ENCODE results near the gene AHNAK2. TPM values are rescaled to one million over a fixed set of nuclear protein-coding genes. Genes with fewer than 3 reads are reported as not detected.

The AHNAK2 gene
- total and polyA plus RNA-seq, 2 experiments from 2014 or later, result 17.8 to 78.0 TPM

GRCh38 chr14:105010106-105010505 is 31.9 kb upstream of the AHNAK2 start:
- no peak overlapping the region for H3K4me3 ChIP-seq
- no peak for TF ChIP-seq CTCF (IDR thresholded peaks at IDR 0.05; ENCODE audit: low read depth, low read length)
- H3K9me3 ChIP-seq (ENCODE audit: low read depth), result no peaks in the 10 kb centered on the region
- no peak for DNase-seq (ENCODE audit: low read depth in 1 of 2, low spot score in 1 of 2)
- peaks cover 39% of the 10 kb centered on the region for H3K4me1 ChIP-seq (ENCODE audit: low read depth)
- no peaks in the 10 kb centered on the region for H3K27me3 ChIP-seq
- H3K27ac ChIP-seq, result peak overlapping the region; percentile 22
- peaks cover 28% of the 10 kb centered on the region for H3K36me3 ChIP-seq

- Histone ChIP-seq H3K27ac (peak overlapping the region; percentile 66), H3K4me1 (ENCODE audit: low read depth) (peaks cover 22% of the 10 kb centered on the region), H3K27me3 (no peaks in the 10 kb centered on the region), H3K4me3 (no peak overlapping the region), H3K9me3 (ENCODE audit: low read depth) (no peaks in the 10 kb centered on the region), H3K36me3 (peaks cover 28% of the 10 kb centered on the region)
- no peak for DNase-seq (ENCODE audit: low read depth in 1 of 2, low spot score in 1 of 2)
- no peak for TF ChIP-seq CTCF (IDR thresholded peaks at IDR 0.05; ENCODE audit: low read depth, low read length)
Observed at GRCh38 chr14:105007593-105008264, 29.6 kb upstream of the AHNAK2 start.

DNA sequence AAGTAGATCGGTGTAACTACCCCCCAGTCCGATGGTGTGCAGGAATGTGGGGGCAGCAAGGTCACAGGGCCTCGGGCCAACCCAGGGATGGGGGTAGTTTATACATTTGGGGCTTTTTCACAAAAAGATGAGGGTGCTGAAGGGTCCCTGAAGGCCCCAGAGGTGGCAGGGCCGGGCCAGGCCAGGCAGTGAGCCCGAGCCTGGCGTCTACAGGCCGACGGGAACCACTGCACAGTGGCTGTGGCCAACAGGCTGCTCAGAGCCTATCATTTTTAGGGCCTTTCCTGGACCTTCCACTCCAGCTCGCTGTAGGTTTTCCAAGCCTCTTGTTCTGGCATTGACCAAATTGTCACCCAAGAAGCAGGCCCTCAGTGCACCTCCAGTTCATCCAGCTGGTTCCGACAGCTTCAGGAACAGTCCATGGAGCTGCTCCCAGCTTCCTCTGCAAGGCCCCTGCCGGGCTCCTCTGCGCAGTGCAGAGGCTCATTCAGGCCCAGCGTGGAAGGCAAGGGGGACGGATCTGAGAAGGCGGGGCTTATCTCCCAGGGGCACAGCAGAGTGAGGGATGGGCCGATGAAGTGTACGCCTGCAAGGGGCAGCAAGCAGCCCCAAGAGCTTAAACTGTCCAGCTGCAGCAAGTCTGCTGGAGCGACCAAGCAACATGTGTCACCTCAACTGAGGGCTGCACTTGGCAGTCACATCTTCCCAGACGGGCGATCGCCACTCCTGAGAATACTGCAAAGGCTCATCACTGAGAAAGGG is 28.8 kb upstream of the AHNAK2 start:
- no peaks in the 10 kb centered on the region for H3K27me3 ChIP-seq
- no peak overlapping the region for H3K4me3 ChIP-seq
- H3K9me3 ChIP-seq (ENCODE audit: low read depth), result no peaks in the 10 kb centered on the region
- TF ChIP-seq CTCF (IDR thresholded peaks at IDR 0.05; ENCODE audit: low read depth, low read length), result no peak
- H3K27ac ChIP-seq, result peak overlapping the region; percentile 66
- H3K36me3 ChIP-seq, result peaks cover 28% of the 10 kb centered on the region
- DNase-seq (ENCODE audit: low read depth in 1 of 2, low spot score in 1 of 2), result no peak
- peaks cover 14% of the 10 kb centered on the region for H3K4me1 ChIP-seq (ENCODE audit: low read depth)

GRCh38 chr14:105005929-105006830 is 28.0 kb upstream of the AHNAK2 start:
- no peaks in the 10 kb centered on the region for H3K9me3 ChIP-seq (ENCODE audit: low read depth)
- no peak overlapping the region for H3K4me3 ChIP-seq
- H3K36me3 ChIP-seq, result peaks cover 28% of the 10 kb centered on the region
- no peak for DNase-seq (ENCODE audit: low read depth in 1 of 2, low spot score in 1 of 2)
- peaks cover 11% of the 10 kb centered on the region for H3K4me1 ChIP-seq (ENCODE audit: low read depth)
- peak overlapping the region; percentile 66 for H3K27ac ChIP-seq
- no peak for TF ChIP-seq CTCF (IDR thresholded peaks at IDR 0.05; ENCODE audit: low read depth, low read length)
- H3K27me3 ChIP-seq, result no peaks in the 10 kb centered on the region

GRCh38 chr14:105005329-105005928 is 27.3 kb upstream of the AHNAK2 start:
- Histone ChIP-seq H3K9me3 (ENCODE audit: low read depth) (no peaks in the 10 kb centered on the region), H3K27ac (peak overlapping the region; percentile 66), H3K36me3 (peaks cover 22% of the 10 kb centered on the region), H3K27me3 (no peaks in the 10 kb centered on the region), H3K4me1 (ENCODE audit: low read depth) (peaks cover 4% of the 10 kb centered on the region), H3K4me3 (no peak overlapping the region)
- TF ChIP-seq CTCF (IDR thresholded peaks at IDR 0.05; ENCODE audit: low read depth, low read length), result no peak
- DNase-seq (ENCODE audit: low read depth in 1 of 2, low spot score in 1 of 2), result no peak

All from cardiac muscle cell (in vitro differentiated cells and primary cell).